PFSK-1 (cell line): ENCODE data around the gene IFRD2.

Experiments used
- FOXP2 ChIP-seq: optimal IDR thresholded peaks from 2 replicates; pipeline ENCODE3; 2011; ENCODE audit warnings: borderline replicate concordance, control low read depth, inconsistent platforms; ENCODE audit not compliant: insufficient read depth; ENCODE audit errors: extremely low read length, extremely low read depth
- POLR2AphosphoS5 ChIP-seq: IDR thresholded peaks from 2 replicates; pipeline ENCODE4 v1.6.1; 2012; ENCODE audit warnings: low read depth, mild to moderate bottlenecking, control low read depth, low read length, moderate library complexity
- REST ChIP-seq, 2 experiments: IDR thresholded peaks; 2 replicates each; pipeline versions ENCODE4 v1.6.1 to v1.8.0; 2011 to 2012; ENCODE audit warnings: low read depth in 2 of 2, low read length in 2 of 2, control low read depth in 1 of 2, inconsistent platforms in 1 of 2, mild to moderate bottlenecking in 1 of 2, moderate library complexity in 1 of 2; ENCODE audit not compliant: insufficient read depth in 1 of 2
- TAF1 ChIP-seq: IDR thresholded peaks from 2 replicates; pipeline ENCODE4 v1.6.1; 2012; ENCODE audit warnings: low read length, control low read depth, borderline replicate concordance; ENCODE audit not compliant: insufficient read depth

DNA sequence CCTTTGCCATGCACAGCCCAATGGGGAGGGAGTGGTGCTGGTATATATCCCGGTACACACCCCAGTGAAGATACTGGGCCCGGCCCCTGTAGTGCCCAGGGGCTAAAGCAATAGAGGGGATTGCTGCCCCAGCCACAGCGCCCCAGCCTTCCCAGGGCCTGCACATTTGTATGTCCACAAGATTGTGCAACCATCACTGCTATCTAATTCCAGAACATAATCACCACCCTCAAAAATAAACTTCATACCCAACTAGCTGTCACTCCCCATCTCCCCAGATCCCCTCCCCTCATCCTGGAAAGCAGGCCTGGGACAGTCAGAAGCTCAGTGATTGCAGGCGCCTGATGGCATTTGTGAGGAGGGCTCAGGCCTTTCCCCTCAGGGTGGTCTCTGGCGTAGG, 42.8 kb downstream of the IFRD2 start:
- TF ChIP-seq TAF1 (no peak), REST (IDR thresholded peaks at IDR 0.05; ENCODE audit: insufficient read depth in 1 of 2, low read depth in 2 of 2, low read length in 2 of 2) (no peak), FOXP2 (no peak), POLR2AphosphoS5 (no peak)
